HG02884 (cell line): ENCODE data around the gene LARGE1.

Experiments used
- ATAC-seq: cut with Tn5 transposase; IDR thresholded peaks from one replicate; pipeline ENCODE4 v1.9.1; 2021; ENCODE audit warnings: mild to moderate bottlenecking, moderate library complexity; ENCODE audit not compliant: unreplicated experiment

LARGE1 gene

DNA sequence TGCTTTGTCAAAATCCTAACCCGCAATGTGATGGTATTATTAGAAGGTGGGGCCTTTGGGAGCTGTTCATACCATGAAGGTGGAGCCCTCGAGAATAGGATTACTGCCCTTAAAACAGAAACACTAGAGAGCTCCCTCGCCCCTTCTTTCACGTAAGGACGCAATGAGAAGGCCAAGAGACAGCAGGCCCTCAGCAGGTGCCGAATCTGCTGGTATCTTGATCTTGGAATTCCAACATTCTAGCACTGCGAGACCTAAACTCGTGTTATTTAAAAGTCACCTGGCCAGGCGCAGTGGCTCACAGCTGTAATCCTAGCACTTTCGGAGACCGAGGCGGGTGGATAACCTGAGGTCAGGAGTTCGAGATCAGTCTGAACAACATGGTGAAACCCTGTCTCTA, 33.1 kb downstream of the LARGE1 start:
- no peak for ATAC-seq

DNA sequence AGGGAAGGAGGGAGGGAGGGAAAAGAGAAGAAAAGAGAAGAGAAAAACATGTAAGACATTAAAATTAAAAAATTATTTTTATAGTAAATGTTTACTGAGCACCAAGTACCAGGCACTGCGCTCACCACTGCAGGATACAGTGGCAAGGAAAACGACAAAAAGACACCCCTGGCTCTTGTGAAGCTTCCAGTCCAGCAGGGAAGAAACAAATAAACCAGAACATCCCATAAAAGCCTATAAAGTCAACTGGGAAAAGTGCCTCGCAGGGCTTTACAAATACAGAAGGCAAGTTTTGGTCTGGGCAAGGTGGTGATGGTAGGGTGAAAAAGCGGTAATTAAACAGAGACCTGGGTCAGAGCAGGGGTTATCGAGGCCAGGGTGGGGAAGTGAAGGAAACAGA, 33.6 kb downstream of the LARGE1 start:
- ATAC-seq: no peak

DNA sequence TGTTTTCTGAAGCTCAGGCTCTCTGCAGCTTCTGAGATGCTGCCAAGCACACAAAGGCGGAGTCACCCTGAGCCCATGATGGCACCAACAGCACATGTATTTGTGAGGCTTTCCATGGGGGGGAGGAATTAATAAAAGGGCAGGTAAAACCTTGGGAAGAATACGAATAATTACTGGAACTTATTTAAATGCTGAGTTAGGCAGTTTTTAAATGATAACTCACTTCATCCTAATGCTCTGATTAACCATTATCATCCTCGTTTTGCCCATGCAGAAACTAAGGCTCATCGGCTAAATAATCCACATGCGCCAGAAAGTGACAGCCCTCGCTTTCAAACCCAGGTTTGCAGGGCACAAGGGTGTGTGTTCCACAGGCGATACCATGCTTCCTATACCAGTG, 35.4 kb downstream of the LARGE1 start:
- no peak for ATAC-seq

DNA sequence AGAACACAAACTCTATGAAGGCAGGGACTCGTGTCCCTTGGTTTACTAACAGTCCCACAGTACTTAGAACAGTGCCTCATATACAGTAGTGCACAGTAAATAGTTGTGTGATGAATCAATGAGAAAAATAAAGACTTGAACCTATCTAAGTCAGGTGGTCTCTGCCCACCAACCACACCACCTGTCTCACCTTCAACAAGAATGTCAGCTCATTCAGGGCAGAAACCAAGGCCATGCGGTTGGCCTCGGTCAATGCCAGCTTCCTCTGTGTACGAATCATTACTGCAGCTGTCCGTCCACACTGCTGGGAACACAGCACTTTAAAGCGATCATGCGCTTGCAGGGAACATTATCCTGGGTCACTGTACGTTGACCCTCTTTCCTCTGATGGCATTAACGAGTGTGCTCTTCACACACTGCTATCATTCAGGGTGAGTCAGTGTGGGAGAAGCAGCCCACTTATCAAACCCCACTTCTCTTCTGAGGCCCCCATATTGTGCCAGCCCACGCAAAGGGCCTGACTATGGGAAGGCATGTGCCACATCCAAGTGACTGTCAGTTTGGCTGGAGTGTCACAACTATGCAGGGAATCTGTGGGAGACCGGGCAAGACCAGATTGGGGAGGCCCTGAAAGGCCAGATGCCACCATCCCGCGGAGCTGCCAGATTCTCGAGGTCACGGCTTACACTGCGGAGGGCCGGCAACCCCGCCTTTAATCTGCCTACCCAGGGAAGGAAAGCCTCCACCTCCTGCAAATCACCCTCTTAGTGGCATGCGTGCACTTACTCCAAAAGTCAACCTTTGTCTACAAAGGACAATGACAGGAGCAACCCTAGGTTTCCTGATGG, 36.1 kb downstream of the LARGE1 start:
- ATAC-seq: no peak

DNA sequence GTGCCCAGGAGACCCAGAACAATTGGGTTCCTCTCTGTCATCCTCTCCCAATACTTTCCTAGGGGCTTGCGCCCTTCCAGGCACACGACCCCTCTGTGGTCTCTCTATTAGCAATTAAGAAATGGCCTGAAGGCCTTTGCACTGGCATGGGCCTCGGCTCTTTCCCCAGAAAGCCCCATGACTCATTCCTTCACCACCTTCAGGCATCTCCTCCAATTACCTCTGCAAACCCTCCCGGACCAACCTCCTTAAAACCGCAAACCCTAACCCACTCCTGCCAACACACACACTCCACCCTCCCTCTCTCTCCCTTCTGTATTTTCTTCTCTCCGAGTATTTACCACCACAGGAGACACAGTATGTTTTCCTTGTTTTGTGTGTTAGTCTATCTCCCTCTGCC, 36.7 kb downstream of the LARGE1 start:
- ATAC-seq: no peak

DNA sequence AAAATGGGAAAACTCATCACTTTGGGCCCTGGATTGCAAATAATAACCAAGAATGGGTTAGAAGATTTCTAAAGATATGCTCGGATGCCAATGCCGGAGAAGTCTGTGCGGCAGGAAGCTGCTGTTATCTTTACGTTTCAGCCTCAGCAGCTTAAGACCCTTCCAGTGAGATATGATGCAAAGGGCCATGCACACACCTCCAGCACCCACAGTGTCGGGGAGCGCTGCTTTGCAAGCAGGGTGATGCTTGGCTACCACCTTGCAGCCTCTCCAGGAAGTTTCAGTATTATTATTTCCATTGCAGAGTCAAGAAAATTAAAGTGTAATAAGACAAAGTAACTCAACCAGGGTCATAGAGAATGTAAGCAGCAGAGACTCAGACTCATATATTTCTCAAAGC, 37.3 kb downstream of the LARGE1 start:
- ATAC-seq: no peak

DNA sequence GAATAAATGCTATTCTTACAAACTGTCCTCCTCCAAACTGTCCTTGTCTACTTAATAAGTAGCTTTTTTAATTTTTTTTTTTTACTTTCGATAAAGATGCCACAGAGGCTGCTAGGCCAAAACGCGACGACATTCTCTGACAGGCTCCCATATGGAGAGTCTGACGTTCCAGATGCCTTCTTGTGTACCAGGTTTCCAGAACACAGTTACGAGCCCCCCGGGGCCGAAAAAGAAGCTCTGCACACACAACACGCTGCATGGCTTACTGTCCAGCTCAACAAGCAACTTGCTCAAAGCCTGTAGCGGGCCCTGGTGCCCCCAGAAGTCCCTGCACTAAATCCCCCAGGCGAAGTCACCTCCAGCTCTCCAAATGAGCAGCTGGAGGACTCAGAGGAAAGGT, 39.3 kb downstream of the LARGE1 start:
- no peak for ATAC-seq

DNA sequence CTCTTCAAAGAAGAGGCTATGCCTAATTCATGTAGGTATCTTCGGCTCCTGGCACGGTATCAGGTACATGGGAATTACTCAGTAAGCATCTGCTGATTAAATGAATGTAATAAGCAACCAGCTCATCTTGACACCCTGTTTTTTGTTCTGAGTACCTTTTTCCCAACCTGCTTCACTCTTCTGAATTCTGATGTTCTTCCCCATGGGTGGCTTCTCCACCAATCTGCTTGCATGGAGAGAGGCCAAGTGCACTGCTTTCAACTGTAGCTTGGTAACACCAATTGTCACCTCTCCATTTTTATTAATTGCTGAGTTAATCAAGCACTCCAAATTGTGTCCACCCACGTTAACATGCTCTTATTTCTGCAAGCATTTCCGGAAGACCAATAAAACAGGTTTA, 40.5 kb downstream of the LARGE1 start:
- ATAC-seq: no peak

DNA sequence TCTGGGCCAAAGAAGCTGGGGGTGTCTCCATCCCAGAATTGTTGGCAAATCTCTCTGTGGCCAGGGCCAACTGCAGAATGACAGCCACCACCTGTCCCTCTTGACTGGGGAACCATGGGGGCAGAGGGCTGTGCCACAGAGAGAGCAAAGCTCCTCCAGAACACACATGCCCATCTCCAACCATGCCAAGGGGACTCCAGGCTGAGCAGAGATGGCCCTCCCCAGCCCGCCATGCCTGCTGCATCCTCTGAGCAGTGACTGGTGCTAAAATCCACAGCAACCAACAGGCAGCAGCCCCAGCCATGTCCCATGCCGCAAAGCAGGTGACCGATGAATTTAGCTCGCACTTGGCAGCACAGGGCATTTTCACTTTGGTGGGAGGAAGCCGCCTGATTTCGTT, 45.0 kb downstream of the LARGE1 start:
- ATAC-seq: no peak

DNA sequence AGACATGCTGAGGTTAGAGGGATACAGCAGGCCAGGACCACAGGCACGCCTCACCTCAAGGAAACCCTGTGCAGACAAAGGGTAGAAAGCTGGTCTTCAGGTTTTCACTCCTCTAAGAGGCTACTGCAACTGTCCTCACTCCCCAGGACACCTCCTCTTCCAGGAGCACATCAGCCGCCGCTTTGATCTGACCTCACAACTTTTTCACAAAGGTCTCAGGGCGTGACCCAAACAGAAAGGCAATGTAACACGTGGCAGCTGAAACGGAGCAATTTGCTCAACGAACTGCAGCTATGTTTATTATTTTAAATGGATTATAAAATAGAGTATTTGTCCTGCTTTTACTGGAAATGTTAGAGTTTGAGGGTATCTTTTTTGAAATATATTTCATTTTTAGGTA, 46.1 kb downstream of the LARGE1 start:
- ATAC-seq: no peak

DNA sequence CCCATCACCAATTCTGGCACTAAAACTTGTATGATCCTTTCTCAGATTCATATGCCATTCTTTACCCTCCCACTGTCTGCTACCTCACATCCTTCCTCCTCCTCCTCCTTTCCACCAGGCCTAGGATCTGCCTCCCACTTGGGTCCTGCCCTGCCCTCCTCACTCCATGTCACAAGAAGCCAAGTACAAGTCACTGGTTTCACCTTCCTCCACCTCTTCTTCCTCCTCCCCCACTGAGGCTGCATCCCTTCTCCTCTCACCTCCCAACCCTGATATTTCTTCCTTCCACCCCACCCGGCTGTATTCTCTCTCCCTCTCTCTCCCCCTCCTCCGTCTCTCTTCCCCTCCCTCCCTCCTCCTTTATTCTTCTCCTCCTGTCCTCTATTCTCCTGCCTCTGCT, 46.6 kb downstream of the LARGE1 start:
- ATAC-seq: no peak

DNA sequence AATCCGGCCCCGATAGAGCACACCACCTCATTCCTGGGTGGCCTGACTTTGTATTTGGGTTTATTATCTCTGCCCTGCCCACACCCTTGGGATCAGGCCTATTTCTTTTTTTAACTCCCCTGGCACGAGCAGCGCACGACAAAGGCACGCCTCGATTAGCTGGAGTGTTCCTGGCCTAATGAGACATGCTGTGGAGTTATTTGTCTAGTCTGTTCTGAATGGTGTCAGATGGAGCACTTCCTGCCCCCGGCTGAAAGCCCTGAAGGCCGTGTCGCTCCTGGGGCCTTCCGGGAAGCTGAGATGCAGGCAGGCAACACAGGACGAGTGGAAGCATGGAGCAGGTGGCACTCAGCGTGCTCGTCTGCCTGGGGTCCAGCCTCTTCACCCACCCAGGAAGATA, 47.1 kb downstream of the LARGE1 start:
- ATAC-seq: no peak

DNA sequence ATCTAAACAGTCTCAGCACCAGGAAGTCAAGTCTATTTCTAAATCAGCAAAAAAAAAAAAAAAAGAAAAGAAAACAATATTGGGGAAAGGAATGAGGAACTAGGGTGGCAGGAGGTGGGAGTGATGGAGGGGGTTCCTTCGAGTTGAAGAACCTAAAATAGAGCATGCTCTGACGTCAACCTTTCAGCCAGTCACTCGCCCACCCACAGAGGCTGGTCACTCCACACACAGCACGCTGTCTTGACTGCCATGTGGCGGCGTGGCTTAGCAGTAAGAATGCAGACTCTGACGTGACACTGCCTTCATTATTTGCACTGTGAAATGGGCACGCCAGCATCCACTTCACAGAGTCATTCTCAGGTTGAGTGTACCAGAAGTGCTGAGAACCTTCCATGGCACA, 48.3 kb downstream of the LARGE1 start:
- ATAC-seq: no peak

DNA sequence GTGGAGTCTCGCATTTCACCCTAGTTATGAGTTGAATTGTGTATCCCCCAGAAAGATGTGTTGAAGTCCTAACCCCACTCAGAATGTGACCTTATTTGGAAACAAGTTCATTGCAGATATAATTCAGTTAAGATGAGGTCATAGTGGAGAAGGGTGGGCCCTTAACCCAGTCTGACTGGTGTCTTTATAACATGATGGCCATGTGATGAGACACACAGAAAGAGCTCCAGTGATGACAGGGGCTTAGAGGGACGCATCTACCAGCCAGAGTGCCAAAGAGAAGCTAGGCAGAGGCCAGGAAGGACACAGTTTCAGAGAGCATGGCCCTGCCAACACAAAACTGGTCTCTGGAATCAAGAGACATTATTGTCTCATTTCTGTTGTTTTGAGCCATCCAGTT, 50.3 kb downstream of the LARGE1 start:
- no peak for ATAC-seq

DNA sequence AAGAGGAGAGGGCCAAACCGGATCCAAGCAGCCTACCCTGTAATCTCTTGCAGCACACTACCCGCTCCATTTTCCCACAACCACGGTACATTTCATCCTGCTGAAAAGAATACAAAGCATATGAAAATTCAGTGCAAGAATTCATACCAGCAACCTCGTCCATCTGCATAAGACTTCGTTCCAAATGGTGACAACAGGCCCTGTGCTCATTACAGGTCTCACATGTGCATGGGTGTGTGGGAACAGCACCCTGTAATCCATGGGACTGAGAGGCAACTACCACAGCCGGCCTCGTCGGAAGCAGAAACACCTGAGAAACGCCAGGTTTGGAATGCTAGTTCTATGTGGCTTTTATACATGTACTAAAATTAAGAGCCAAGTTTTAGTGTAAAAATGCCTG, 52.3 kb downstream of the LARGE1 start:
- no peak for ATAC-seq

DNA sequence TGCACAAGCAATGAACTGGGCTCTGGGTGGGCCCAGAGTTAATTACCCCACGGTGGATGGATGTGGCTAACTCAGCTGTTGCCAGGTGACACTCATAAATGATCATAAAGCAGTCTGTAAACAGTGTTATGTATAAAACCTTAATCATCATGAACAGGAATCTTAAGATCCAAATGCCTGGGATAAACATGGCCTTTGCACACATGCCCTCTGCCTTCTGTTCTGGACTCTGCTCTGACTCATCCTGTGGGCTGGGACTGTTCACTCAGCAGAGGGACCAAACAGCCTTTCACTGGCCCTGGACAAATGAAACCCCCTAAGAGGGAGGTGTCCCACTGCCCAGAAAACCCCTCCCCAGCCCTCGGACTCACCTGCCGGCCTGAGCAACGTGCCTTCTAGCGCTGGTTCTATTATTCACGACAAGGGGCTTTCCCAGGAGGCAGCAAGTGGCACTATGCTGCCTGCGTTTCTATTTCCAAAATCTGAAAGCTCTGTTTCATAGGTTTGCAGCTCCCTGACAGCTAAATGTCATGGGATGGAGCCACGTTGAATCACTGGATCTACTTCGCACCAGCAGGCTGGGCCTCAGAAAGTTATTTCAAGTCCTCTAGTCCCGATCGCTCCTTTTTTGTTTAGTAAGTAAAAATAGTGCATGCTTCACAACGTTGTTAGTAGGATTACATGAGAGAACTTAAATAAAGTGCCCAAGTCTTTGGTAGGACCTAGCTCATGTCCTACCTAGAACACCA, 53.0 kb downstream of the LARGE1 start:
- no peak for ATAC-seq

DNA sequence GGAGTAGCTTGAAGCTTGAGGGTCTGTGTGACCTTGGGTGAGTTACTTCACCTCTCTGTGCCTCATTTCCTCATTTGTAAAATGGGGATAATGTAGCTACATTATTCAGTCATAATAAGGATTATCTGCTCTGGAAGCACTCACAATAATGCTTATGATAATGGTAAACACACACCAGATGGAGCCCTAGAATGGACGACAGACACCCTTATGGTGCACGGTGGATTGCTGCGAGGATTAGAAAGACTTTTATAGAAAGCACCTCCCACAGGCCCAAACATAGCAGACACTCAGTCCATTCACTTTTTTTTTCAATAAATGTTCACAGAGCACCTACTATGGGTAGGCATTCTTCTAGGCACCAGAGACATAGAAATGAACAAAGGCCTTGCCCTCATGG, 53.8 kb downstream of the LARGE1 start:
- no peak for ATAC-seq

DNA sequence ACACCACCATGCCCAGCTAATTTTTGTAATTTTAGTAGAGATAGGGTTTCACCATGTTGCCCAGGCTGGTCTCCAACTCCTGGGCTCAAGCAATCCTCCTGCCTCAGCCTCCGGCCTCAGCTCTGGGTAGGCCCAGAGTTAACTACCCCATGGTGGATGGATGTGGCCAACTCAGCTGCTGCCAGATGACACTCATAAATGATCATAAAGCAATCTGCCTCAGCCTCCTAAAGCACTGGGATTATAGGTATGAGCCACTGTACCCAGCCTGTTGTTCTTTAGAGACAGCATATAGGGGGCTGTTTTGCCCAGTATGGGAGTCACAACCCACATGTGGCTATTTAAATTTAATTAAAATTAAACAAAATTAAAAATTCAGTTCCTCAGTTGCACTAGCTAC, 54.3 kb downstream of the LARGE1 start:
- no peak for ATAC-seq

DNA sequence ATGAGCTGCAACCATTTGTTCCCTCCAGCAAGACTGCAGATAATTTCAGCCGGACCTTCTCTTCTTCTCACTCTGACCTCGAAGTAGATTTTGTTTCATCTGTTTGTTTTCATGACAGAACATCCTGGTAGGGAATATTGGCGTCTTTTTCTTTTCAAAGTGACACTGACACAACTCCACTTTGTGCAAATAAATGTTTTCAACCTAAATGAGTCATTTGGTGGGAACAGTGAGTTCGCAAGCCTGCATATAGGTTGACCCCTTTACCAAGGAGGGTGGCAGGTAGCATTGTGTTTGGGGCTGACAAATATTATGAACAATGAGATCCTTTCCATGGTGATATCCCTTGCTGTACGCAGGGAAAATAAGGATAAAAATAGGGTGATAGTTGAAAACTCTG, 55.0 kb downstream of the LARGE1 start:
- no peak for ATAC-seq

DNA sequence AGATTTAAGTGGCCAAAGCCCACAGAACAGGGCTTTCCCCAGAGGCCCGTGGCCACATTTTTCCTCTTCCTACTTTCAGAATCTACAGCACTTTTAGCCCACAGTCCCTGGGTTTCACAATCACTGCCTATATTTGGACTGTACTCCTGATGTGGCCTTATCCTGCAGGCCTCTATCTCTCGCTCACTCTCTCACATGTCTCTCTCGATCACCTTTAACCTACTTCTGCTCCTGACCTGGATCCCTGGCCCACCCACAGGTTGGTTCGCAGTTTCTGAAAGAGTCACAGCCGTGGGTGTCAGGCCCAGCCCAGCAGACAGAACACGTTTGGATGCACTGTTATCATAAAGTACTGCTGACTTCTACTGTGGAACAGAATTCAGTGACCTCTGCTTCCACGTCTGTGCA, 55.5 kb downstream of the LARGE1 start:
- ATAC-seq: no peak

DNA sequence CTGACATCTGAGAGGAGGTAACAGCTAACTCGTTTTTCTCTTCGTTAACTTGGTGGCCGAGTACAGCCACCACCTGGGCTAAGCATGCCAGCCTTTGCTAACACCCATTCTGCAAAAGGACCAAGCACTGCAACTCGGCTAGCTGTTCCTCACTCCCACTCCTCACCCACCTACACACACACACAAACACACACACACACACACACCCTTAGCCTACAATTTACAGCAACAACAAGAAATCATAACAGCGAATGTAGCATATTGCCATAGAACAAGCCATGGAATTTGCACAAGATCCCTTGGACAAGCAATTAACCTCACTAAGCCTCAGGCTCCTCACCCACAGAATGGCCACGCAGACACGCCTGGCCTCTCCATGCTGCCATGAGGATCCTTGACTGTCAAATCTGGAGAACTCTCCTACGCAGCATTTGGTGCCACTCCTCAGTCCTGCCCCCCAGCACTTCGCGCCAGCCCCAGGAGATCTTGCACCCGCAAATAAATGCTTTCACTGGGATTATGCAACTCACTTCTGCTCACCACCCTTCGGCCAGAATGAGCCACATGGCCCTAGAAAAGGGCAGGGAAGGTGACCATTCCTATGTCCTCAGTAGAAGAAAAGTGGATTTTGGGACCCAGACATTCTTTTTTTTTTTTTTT, 58.9 kb downstream of the LARGE1 start:
- ATAC-seq: no peak

DNA sequence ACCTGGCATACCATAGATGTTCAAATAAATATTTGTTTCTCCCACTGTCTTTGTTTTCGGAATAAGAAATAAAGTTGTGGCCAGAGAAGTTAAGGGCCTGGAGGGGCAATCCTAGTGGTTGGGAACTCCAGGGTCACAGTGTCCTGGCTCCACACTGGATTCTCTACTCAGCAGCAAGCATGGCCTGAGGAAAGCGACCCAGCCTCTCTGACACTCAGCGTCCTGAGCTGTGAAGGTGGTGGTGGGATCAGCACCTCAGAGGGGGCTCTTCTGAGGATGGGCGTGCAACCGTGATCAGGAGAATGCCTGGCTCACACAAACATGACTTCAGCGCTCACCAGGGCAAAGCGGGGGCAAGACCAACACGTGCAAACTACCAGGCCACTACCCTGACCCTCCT, 59.9 kb downstream of the LARGE1 start:
- ATAC-seq: no peak
